Measurements from ENCODE around the gene GRK2. TPM values are rescaled to one million over a fixed set of nuclear protein-coding genes. Genes with fewer than 3 reads are reported as not detected.

The GRK2 gene
- total and polyA plus RNA-seq, 9 of the 15 experiments (the other 6 are each of a cell fraction or from before 2014, with no cell fraction given), result 0.24 to 95.8 (median 56.5) TPM

DNA sequence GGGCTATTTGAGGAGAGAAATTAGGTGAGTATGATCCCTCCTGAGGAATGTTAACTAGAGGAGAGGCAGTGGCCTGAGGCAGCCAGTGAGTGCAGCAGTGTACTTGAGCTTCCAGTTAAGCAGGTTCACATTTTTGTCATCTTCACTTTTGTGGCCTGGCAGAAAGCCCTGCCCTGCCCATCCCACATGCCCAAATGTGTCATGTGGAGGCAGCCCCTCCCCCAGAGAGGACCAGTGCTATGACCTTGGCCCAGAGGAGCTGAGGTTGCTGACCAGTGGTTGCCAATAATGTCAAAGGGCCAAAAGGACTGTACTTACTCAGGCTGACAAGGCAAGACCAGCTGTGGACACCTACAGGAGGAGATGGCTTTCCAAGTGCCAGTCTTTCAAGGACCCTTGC is 17.6 kb upstream of the GRK2 start:
- H3K27me3 ChIP-seq (ENCODE audit: control insufficient read depth in 2 of 2, insufficient read depth in 2 of 2, low read length in 2 of 2), result no peaks in the 10 kb centered on the region
- ChIA-PET POLR2A (interaction anchor here (1.1 kb wide), 2 partner anchors 9 to 14 kb away, joined by 3 read pairs; no protein-coding TSS in a partner anchor), CTCF (ENCODE audit: low intra/inter-chr PET ratio) (no interaction called here)
- H3K4me2 ChIP-seq (ENCODE audit: insufficient read depth, low read length), result no peak overlapping the region
- in situ Hi-C loops (cut with MboI) (no loop called here), intact Hi-C loops (cut with micrococcal nuclease) (no loop called here)
- DNase-seq (ENCODE audit: extremely low read depth in 1 of 4, low spot score in 3 of 4) (no peak), ATAC-seq (no peak), FAIRE-seq (no peak)
- H2AFZ ChIP-seq (ENCODE audit: low read depth, low read length), result no peak overlapping the region
- peaks cover 98% of the 10 kb centered on the region for H3K36me3 ChIP-seq (ENCODE audit: control insufficient read depth, insufficient read depth, low read length)
- no peaks in the 10 kb centered on the region for H3K9me3 ChIP-seq (replicated peaks; ENCODE audit: control insufficient read depth, insufficient read depth, low read depth, low read length)
- no peak overlapping the region for H3K27ac ChIP-seq (ENCODE audit: extremely low read depth, low read depth, low read length)
- no peaks in the 10 kb centered on the region for H3K9me1 ChIP-seq (ENCODE audit: control insufficient read depth, insufficient read depth, low read length)
- no TSS peak for BruUV-seq (replicated peaks)
- no peak overlapping the region for H3K4me3 ChIP-seq
- H3K79me2 ChIP-seq (ENCODE audit: control insufficient read depth, insufficient read depth, low read length), result peaks cover 21% of the 10 kb centered on the region
- H3K4me1 ChIP-seq (replicated peaks in 1 of 2; ENCODE audit: control insufficient read depth in 2 of 2, insufficient read depth in 2 of 2, low read length in 2 of 2), result peaks cover 0 to 7% of the 10 kb centered on the region in 2 experiments; a peak in 1 of 5 replicates
- H3K9ac ChIP-seq (ENCODE audit: insufficient read depth in 1 of 2, low read depth in 2 of 2, low read length in 2 of 2), result peak overlapping the region in 1 of 2 experiments; percentile 23; a peak in 1 of 4 replicates
- peaks cover 7% of the 10 kb centered on the region for H4K20me1 ChIP-seq (replicated peaks; ENCODE audit: control insufficient read depth, insufficient read depth, low read length)
- TF ChIP-seq KLF6 (CRISPR knock-in tag; IDR thresholded peaks at IDR 0.05; ENCODE audit: borderline replicate concordance) (no peak), TAF9B (IDR thresholded peaks at IDR 0.05; ENCODE audit: partially characterized antibody) (no peak), STAT5A (IDR thresholded peaks at IDR 0.05; ENCODE audit: borderline replicate concordance, low read length) (no peak), CBX2 (IDR thresholded peaks at IDR 0.05; ENCODE audit: insufficient read depth, low read length, poor library complexity, severe bottlenecking) (no peak), ZNF140 (CRISPR knock-in tag; IDR thresholded peaks at IDR 0.05) (no peak), TEAD4 (IDR thresholded peaks at IDR 0.05; ENCODE audit: low read length) (no peak), TEAD4 (CRISPR knock-in tag; IDR thresholded peaks at IDR 0.05; ENCODE audit: borderline replicate concordance) (no peak)
- TF ChIP-seq, protein P1, sequence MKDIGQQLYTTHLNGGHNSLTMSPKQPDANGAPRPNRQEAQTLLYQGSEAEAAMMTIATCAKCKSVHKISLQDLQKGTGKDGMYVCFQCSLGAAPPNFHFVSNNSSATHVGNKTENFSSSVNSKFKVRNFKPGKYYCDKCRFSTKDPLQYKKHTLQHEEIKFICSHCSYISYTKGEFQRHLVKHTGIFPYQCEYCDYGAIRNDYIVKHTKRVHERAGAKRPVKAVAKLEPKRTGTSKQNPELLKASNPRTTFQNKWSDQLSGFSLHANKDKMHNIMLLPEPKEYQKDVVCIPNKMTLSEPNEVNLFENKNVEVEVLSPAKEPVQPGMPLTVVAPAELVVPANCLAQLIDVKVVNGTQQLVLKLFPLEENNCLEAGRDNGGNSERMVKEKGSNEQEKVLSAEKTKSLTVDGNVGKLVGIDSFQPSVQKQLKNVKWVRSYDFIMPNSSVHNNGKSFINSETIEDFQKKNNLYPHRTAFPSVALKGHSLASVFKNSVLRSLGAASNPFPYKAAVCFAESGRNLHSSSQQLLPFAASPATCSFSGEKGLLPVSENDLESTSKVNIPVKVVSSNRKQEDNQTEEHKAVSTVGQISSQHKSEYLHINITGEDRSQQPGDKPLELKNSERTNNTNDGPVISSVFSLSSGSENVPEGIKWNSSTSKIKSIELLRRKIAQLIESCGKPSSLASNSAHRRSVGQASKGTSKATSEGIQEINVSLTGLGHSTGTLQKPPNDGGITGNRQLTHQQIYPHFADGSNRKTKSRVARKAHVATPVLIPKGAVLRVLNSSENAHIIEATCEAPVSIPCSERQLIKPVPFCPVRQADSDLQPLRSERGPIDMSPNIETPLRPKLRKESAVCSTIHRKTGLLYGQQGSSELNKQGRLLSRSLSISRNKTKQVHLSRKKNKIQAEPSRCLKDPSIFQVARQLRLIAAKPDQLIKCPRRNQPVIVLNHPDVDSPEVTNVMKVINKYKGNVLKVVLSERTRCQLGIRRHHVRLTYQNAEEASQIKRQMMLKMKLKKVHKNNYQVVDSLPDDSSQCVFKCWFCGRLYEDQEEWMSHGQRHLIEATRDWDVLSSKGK (CRISPR knock-in tag; IDR thresholded peaks at IDR 0.05), result no peak
- TF ChIP-seq, protein P2, sequence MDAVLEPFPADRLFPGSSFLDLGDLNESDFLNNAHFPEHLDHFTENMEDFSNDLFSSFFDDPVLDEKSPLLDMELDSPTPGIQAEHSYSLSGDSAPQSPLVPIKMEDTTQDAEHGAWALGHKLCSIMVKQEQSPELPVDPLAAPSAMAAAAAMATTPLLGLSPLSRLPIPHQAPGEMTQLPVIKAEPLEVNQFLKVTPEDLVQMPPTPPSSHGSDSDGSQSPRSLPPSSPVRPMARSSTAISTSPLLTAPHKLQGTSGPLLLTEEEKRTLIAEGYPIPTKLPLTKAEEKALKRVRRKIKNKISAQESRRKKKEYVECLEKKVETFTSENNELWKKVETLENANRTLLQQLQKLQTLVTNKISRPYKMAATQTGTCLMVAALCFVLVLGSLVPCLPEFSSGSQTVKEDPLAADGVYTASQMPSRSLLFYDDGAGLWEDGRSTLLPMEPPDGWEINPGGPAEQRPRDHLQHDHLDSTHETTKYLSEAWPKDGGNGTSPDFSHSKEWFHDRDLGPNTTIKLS (IDR thresholded peaks at IDR 0.05; ENCODE audit: borderline replicate concordance, low read depth), result no peak
- TF ChIP-seq, protein P3, sequence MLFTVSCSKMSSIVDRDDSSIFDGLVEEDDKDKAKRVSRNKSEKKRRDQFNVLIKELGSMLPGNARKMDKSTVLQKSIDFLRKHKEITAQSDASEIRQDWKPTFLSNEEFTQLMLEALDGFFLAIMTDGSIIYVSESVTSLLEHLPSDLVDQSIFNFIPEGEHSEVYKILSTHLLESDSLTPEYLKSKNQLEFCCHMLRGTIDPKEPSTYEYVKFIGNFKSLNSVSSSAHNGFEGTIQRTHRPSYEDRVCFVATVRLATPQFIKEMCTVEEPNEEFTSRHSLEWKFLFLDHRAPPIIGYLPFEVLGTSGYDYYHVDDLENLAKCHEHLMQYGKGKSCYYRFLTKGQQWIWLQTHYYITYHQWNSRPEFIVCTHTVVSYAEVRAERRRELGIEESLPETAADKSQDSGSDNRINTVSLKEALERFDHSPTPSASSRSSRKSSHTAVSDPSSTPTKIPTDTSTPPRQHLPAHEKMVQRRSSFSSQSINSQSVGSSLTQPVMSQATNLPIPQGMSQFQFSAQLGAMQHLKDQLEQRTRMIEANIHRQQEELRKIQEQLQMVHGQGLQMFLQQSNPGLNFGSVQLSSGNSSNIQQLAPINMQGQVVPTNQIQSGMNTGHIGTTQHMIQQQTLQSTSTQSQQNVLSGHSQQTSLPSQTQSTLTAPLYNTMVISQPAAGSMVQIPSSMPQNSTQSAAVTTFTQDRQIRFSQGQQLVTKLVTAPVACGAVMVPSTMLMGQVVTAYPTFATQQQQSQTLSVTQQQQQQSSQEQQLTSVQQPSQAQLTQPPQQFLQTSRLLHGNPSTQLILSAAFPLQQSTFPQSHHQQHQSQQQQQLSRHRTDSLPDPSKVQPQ (CRISPR knock-in tag; IDR thresholded peaks at IDR 0.05; ENCODE audit: borderline replicate concordance), result no peak

All from K562 (cell line).